RWPE1 (cell line): ENCODE data around the gene NT5DC1.

Experiments
- CTCF ChIA-PET: fragments of 350-600 bp; sonication (Branson Sonifier 250); formaldehyde crosslinking; extraction: SDS; loops from one replicate; lab custom pipeline; 2021; lab: Yijun Ruan, JAX
- POLR2A ChIA-PET: fragments of 400-600 bp; formaldehyde crosslinking; extraction: SDS; loops from one replicate; lab custom pipeline; 2020; ENCODE audit warnings: antibody characterized with exemption; ENCODE audit not compliant: low non-redundant PET; lab: Yijun Ruan, JAX
- DNase-seq: peaks from one replicate; pipeline ENCODE4 v3.0.0; 2012; ENCODE audit warnings: low spot score
- H3K27ac ChIP-seq: fragments of 450-650 bp; 2 replicates; pipeline ENCODE4 v1.5.1; 2017
- TF ChIP-seq, protein P1 (sequence below): fragments of 450-650 bp; conservative IDR thresholded peaks from 2 replicates; pipeline ENCODE4 v1.5.1; 2017; ENCODE audit warnings: low read depth, mild to moderate bottlenecking

The NT5DC1 gene

GRCh38 chr6:116156405-116157326, 56.0 kb downstream of the NT5DC1 start:
- TF ChIP-seq, protein P1, sequence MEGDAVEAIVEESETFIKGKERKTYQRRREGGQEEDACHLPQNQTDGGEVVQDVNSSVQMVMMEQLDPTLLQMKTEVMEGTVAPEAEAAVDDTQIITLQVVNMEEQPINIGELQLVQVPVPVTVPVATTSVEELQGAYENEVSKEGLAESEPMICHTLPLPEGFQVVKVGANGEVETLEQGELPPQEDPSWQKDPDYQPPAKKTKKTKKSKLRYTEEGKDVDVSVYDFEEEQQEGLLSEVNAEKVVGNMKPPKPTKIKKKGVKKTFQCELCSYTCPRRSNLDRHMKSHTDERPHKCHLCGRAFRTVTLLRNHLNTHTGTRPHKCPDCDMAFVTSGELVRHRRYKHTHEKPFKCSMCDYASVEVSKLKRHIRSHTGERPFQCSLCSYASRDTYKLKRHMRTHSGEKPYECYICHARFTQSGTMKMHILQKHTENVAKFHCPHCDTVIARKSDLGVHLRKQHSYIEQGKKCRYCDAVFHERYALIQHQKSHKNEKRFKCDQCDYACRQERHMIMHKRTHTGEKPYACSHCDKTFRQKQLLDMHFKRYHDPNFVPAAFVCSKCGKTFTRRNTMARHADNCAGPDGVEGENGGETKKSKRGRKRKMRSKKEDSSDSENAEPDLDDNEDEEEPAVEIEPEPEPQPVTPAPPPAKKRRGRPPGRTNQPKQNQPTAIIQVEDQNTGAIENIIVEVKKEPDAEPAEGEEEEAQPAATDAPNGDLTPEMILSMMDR, result no peak
- ChIA-PET CTCF (no interaction called here), POLR2A (no interaction called here)
- no peak for DNase-seq
- no peak overlapping the region for H3K27ac ChIP-seq

GRCh38 chr6:116157391-116157790, 56.7 kb downstream of the NT5DC1 start:
- DNase-seq, result no peak
- TF ChIP-seq, protein P1, result no peak
- CTCF ChIA-PET, result interaction anchor here (0.5 to 0.8 kb wide), 2 partner anchors 45 to 614 kb away, joined by 3 to 5 read pairs; no protein-coding TSS in a partner anchor
- POLR2A ChIA-PET, result no interaction called here
- H3K27ac ChIP-seq, result no peak overlapping the region

DNA sequence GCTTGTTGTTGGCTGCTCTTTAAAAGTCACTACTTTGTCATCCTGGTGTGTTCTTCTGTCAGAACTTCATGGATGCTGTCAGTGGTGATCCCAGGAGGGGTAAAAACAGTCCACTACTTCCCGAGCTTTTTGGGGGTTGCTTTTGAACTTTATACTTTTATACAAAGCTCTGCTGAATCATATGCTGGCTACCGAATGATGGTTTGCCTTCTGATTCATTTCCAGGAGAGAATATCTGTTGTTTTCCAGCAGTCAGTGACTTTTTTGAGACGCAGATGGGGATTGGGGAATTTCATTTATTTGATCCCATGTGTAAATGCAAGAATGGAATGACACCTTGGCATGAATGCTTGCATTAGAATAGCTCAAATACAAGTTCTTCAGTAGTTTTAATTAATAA, 58.0 kb downstream of the NT5DC1 start:
- CTCF ChIA-PET, result no interaction called here
- H3K27ac ChIP-seq, result no peak overlapping the region
- TF ChIP-seq, protein P1, result no peak
- POLR2A ChIA-PET, result no interaction called here
- no peak for DNase-seq

- H3K27ac ChIP-seq, result no peak overlapping the region
- CTCF ChIA-PET, result no interaction called here
These were observed 59.3 kb downstream of the NT5DC1 start for GRCh38 chr6:116159782-116160524.

DNA sequence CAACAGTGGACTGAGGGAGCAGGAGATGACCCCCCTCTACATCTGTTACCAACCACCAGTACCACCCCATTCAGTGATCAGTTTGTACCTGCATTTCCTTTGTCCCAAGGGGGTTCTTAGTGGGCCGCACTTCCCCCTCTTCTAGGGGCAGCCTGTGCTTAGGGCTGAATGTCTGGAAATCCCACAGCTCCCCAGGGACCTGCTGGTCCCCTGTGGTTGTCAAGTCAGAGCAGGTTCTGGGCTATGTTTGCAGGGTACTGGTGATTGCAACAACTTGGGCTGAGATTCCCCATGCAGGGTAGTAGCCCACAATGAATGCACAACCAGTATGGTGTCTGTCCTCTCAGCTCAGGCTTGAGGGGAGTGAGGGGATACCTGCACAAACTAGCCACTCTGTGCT, 64.9 kb downstream of the NT5DC1 start:
- DNase-seq, result no peak
- CTCF ChIA-PET, result no interaction called here
- H3K27ac ChIP-seq, result no peak overlapping the region
- POLR2A ChIA-PET, result no interaction called here
- TF ChIP-seq, protein P1, result no peak

More at GRCh38 chr6:116159782-116160524, 59.3 kb downstream of the NT5DC1 start:
- DNase-seq, result no peak
- POLR2A ChIA-PET, result no interaction called here
- TF ChIP-seq, protein P1, result no peak

GRCh38 chr6:116166369-116166768, 65.7 kb downstream of the NT5DC1 start:
- TF ChIP-seq, protein P1, result no peak
- H3K27ac ChIP-seq, result no peak overlapping the region
- DNase-seq, result no peak
- ChIA-PET POLR2A (no interaction called here), CTCF (no interaction called here)
